IMR-90 (cell line): ENCODE data around the gene PDCD11. TPM values are rescaled to one million over a fixed set of nuclear protein-coding genes. Genes with fewer than 3 reads are reported as not detected.

Experiments
- ATAC-seq: fragments of 200-7000 bp; cut with Tn5 transposase; 2 replicates; pipeline ENCODE4 v1.9.1; 2020; ENCODE audit warnings: low read depth, mild to moderate bottlenecking, moderate library complexity
- BruUV-seq: library from RNA; stranded (reverse); fragments of 400-500 nt; replicated peaks from 2 replicates; lab custom pipeline; 2021; lab: Mats Ljungman, UMichigan
- CTCF ChIA-PET: fragments of 300-600 bp; formaldehyde crosslinking; extraction: SDS; loops from one replicate; lab custom pipeline; 2021; ENCODE audit warnings: antibody characterized with exemption; lab: Yijun Ruan, JAX
- POLR2A ChIA-PET: fragments of 300-600 bp; sonication (Branson Sonifier 250); formaldehyde crosslinking; loops from one replicate; lab custom pipeline; 2022; ENCODE audit warnings: antibody characterized with exemption; ENCODE audit not compliant: unreplicated experiment; lab: Charles Lee
- DNase-seq: peaks from one replicate; pipeline ENCODE4 v3.0.0; 2013
- H2AFZ ChIP-seq: replicated peaks from 2 replicates; pipeline ENCODE3; 2013; ENCODE audit warnings: low read length, mild to moderate bottlenecking; ENCODE audit not compliant: poor library complexity
- H2AK5ac ChIP-seq: 2 replicates; pipeline ENCODE4 v1.6.1; 2013; ENCODE audit warnings: low read depth, low read length, inconsistent platforms
- H2AK9ac ChIP-seq: replicated peaks from 2 replicates; pipeline ENCODE3; 2013; ENCODE audit warnings: mild to moderate bottlenecking, low read depth, low read length, moderate library complexity; ENCODE audit not compliant: poor library complexity
- H2BK120ac ChIP-seq: 2 replicates; pipeline ENCODE4 v1.6.1; 2013; ENCODE audit warnings: low read depth, low read length, inconsistent platforms
- H2BK15ac ChIP-seq: 3 replicates; pipeline ENCODE4 v1.6.1; 2013; ENCODE audit warnings: low read depth, low read length, inconsistent platforms
- H2BK20ac ChIP-seq: 2 replicates; pipeline ENCODE4 v1.6.1; 2013; ENCODE audit warnings: low read depth, mild to moderate bottlenecking, inconsistent platforms, low read length, moderate library complexity
- H2BK5ac ChIP-seq: 2 replicates; pipeline ENCODE4 v1.6.1; 2013; ENCODE audit warnings: mild to moderate bottlenecking, low read depth, low read length, inconsistent platforms; ENCODE audit not compliant: poor library complexity, severe bottlenecking
- H3K14ac ChIP-seq: replicated peaks from 2 replicates; pipeline ENCODE4 v1.6.1; 2013; ENCODE audit warnings: low read depth, low read length, inconsistent platforms
- H3K18ac ChIP-seq: 2 replicates; pipeline ENCODE4 v1.6.1; 2013; ENCODE audit warnings: low read depth, low read length, control low read depth
- H3K23ac ChIP-seq: 2 replicates; pipeline ENCODE4 v1.6.1; 2013; ENCODE audit warnings: low read depth, low read length, inconsistent platforms
- H3K27ac ChIP-seq: 2 replicates; pipeline ENCODE4 v1.5.1; 2013; ENCODE audit warnings: mild to moderate bottlenecking, control low read depth, low read length; ENCODE audit not compliant: insufficient read depth
- H3K27me3 ChIP-seq: 2 replicates; pipeline ENCODE4 v1.6.1; 2013; ENCODE audit warnings: low read length; ENCODE audit not compliant: control insufficient read depth, insufficient read depth
- H3K36me3 ChIP-seq: 2 replicates; pipeline ENCODE4 v1.6.1; 2013; ENCODE audit warnings: low read length, mixed read lengths; ENCODE audit not compliant: control insufficient read depth, insufficient read depth
- H3K4ac ChIP-seq: 2 replicates; pipeline ENCODE4 v1.6.1; 2013; ENCODE audit warnings: low read depth, low read length, inconsistent platforms
- H3K4me1 ChIP-seq: 2 replicates; pipeline ENCODE4 v1.6.1; 2013; ENCODE audit warnings: low read length, mixed read lengths; ENCODE audit not compliant: control insufficient read depth, insufficient read depth
- H3K4me2 ChIP-seq: 2 replicates; pipeline ENCODE4 v1.6.1; 2013; ENCODE audit warnings: low read depth, mild to moderate bottlenecking, control low read depth, low read length, moderate library complexity
- H3K4me3 ChIP-seq: 2 replicates; pipeline ENCODE4 v1.5.1; 2013; ENCODE audit warnings: low read depth, mild to moderate bottlenecking, control low read depth, low read length, moderate library complexity; ENCODE audit not compliant: insufficient read depth
- H3K56ac ChIP-seq: 2 replicates; pipeline ENCODE4 v1.6.1; 2013; ENCODE audit warnings: low read length, inconsistent platforms; ENCODE audit not compliant: insufficient read depth; ENCODE audit errors: extremely low read depth
- H3K79me1 ChIP-seq, 2 experiments: 2 replicates each; pipeline ENCODE4 v1.6.1; 2013; ENCODE audit warnings: low read length in 2 of 2, inconsistent platforms in 1 of 2, low read depth in 1 of 2
- H3K9ac ChIP-seq: 2 replicates; pipeline ENCODE4 v1.6.1; 2013; ENCODE audit warnings: low read depth, low read length, control low read depth
- H3K9me1 ChIP-seq: 2 replicates; pipeline ENCODE4 v1.6.1; 2013; ENCODE audit warnings: low read length, inconsistent platforms; ENCODE audit not compliant: insufficient read depth
- H3K9me3 ChIP-seq: 2 replicates; pipeline ENCODE4 v1.6.1; 2013; ENCODE audit warnings: low read length; ENCODE audit not compliant: control insufficient read depth, insufficient read depth
- H4K20me1 ChIP-seq: 2 replicates; pipeline ENCODE4 v1.6.1; 2013; ENCODE audit warnings: low read length, inconsistent platforms; ENCODE audit not compliant: insufficient read depth
- H4K5ac ChIP-seq: 2 replicates; pipeline ENCODE4 v1.6.1; 2013; ENCODE audit warnings: mild to moderate bottlenecking, low read depth, low read length, control low read depth
- H4K8ac ChIP-seq, 2 experiments: 2 replicates each; pipeline ENCODE4 v1.6.1; 2013; ENCODE audit warnings: low read depth in 2 of 2, low read length in 2 of 2, control low read depth in 1 of 2, inconsistent platforms in 1 of 2
- H4K91ac ChIP-seq: 2 replicates; pipeline ENCODE4 v1.6.1; 2013; ENCODE audit warnings: low read depth, low read length, inconsistent platforms; ENCODE audit not compliant: insufficient read depth
- BHLHE40 ChIP-seq: fragments of 150-350 bp; IDR thresholded peaks from 2 replicates; pipeline ENCODE4 v1.6.1; 2016; ENCODE audit warnings: mild to moderate bottlenecking, low read depth, low read length
- CEBPB ChIP-seq: IDR thresholded peaks from 2 replicates; pipeline ENCODE4 v1.6.1; 2012; ENCODE audit warnings: low read depth, low read length, improper control_type of control experiment
- CHD1 ChIP-seq: IDR thresholded peaks from 2 replicates; pipeline ENCODE4 v1.6.1; 2012; ENCODE audit warnings: low read depth, low read length, improper control_type of control experiment
- FOS ChIP-seq: fragments of 150-350 bp; IDR thresholded peaks from 2 replicates; pipeline ENCODE4 v1.6.1; 2016; ENCODE audit warnings: low read depth, low read length
- MAFK ChIP-seq: IDR thresholded peaks from 2 replicates; pipeline ENCODE4 v1.6.1; 2012; ENCODE audit warnings: low read depth, low read length, improper control_type of control experiment
- MAZ ChIP-seq: IDR thresholded peaks from 2 replicates; pipeline ENCODE4 v1.6.1; 2012; ENCODE audit warnings: low read depth, mild to moderate bottlenecking, low read length, improper control_type of control experiment, moderate library complexity, borderline replicate concordance
- MXI1 ChIP-seq: IDR thresholded peaks from 2 replicates; pipeline ENCODE4 v1.6.1; 2012; ENCODE audit warnings: low read depth, mild to moderate bottlenecking, low read length, moderate library complexity, borderline replicate concordance
- NFE2L2 ChIP-seq: fragments of 150-350 bp; IDR thresholded peaks from 2 replicates; pipeline ENCODE4 v1.6.1; 2016; ENCODE audit warnings: low read depth, mild to moderate bottlenecking, low read length
- POLR2A ChIP-seq: IDR thresholded peaks from 2 replicates; pipeline ENCODE4 v1.6.1; 2012; ENCODE audit warnings: mild to moderate bottlenecking, low read depth, low read length
- SMC3 ChIP-seq: fragments of 150-350 bp; IDR thresholded peaks from 2 replicates; pipeline ENCODE4 v1.6.1; 2016; ENCODE audit warnings: low read depth, mild to moderate bottlenecking, antibody characterized with exemption, low read length, moderate library complexity
- whole genome bisulfite sequencing, 2 experiments: methylation state at CpG; one replicate each; pipeline versions ENCODE4 v1.1.5 to v1.1.7; 2013; ENCODE audit warnings: missing lambda C conversion rate in 2 of 2; ENCODE audit not compliant: insufficient read length in 1 of 2; ENCODE audit errors: extremely low coverage in 2 of 2; 5-methylcytosine and 5-hydroxymethylcytosine counted together
- dilution Hi-C: fragments of 300-500 bp; cut with HindIII; formaldehyde crosslinking; loops from one replicate; pipeline ENCODE4 v1.14.3; 2018; ENCODE audit warnings: low sequenced_read_pairs; ENCODE audit not compliant: unreplicated experiment
- in situ Hi-C: fragments of 300-500 bp; cut with MboI; formaldehyde crosslinking; loops from 3 replicates; pipeline ENCODE4 v1.14.3; 2019; ENCODE audit warnings: low sequenced_read_pairs, inconsistent platforms, mixed read lengths
- intact Hi-C: fragments of 100-400 bp; cut with micrococcal nuclease; formaldehyde crosslinking; loops from 2 replicates; pipeline ENCODE4 v1.10.0; 2022
- polyA plus RNA-seq, 3 experiments: library from polyadenylated mRNA; depleted of rRNA; stranded (reverse); fragments of >200 nt; gene quantifications; 2 replicates each; pipeline ENCODE4 v1.2.3, GENCODE V29; 2012; ENCODE audit warnings: low replicate concordance in 1 of 3
- total RNA-seq: library from RNA; depleted of rRNA; stranded (reverse); fragments of >200 nt; gene quantifications from 2 replicates; pipeline ENCODE4 v1.2.3, GENCODE V29; 2012
- TF ChIP-seq, protein P1 (sequence below): fragments of 150-350 bp; IDR thresholded peaks from 2 replicates; pipeline ENCODE4 v1.6.1; 2016; ENCODE audit warnings: low read depth, mild to moderate bottlenecking, low read length, moderate library complexity, borderline replicate concordance
- TF ChIP-seq, protein P2 (sequence below): fragments of 150-350 bp; IDR thresholded peaks from 2 replicates; pipeline ENCODE4 v1.6.1; 2017; ENCODE audit warnings: mild to moderate bottlenecking, antibody characterized with exemption, low read length, low read depth
- TF ChIP-seq, protein P3 (sequence below): conservative IDR thresholded peaks from 2 replicates; pipeline ENCODE4 v1.5.1; 2012; ENCODE audit warnings: mild to moderate bottlenecking, low read depth, low read length, improper control_type of control experiment

The PDCD11 gene
- total and polyA plus RNA-seq, 2 of the 4 experiments (the other 2 are of a cell fraction): 20.4 to 56.8 TPM

DNA sequence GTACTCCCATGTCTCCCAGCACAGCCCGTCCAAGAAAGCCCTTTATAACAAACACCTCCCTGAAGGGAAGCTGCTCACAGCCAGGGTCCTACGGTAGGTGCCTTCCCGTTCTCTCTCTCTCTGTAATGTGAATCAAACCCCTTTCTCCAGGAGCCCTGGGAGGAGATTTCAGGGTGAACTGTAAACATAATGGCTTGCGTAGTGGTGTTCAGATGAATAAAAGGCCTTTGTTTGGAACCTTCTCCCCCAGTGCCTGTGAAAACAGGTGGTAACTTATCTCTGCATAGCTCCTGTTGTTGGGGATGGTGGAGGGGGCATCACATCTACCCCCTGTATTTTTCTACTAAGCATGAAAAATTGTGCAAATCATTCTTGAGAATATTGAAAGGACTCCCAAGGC is 43.4 kb downstream of the PDCD11 start:
- no peak overlapping the region for H3K9ac ChIP-seq
- H3K18ac ChIP-seq: no peak overlapping the region
- H2BK5ac ChIP-seq: no peak overlapping the region
- dilution Hi-C loops (no loop called here), in situ Hi-C loops (no loop called here), intact Hi-C loops (no loop called here)
- no peaks in the 10 kb centered on the region; the same call in 1 of the 2 replicates for H3K4me1 ChIP-seq
- H3K4me2 ChIP-seq: no peak overlapping the region
- DNase-seq (no peak), ATAC-seq (no peak)
- POLR2A ChIA-PET: no interaction called here
- no peak overlapping the region for H3K27ac ChIP-seq
- H2BK120ac ChIP-seq: no peak overlapping the region
- no peak overlapping the region for H2AK5ac ChIP-seq
- CTCF ChIA-PET: no interaction called here
- no peaks in the 10 kb centered on the region for H3K9me3 ChIP-seq
- H2AFZ ChIP-seq: no peak overlapping the region
- H3K56ac ChIP-seq: no peak overlapping the region
- TF ChIP-seq POLR2A (no peak), CEBPB (no peak), MAZ (no peak), CHD1 (no peak), NFE2L2 (no peak), SMC3 (no peak), FOS (no peak), MAFK (no peak), BHLHE40 (no peak), MXI1 (no peak)
- TF ChIP-seq, protein P1, sequence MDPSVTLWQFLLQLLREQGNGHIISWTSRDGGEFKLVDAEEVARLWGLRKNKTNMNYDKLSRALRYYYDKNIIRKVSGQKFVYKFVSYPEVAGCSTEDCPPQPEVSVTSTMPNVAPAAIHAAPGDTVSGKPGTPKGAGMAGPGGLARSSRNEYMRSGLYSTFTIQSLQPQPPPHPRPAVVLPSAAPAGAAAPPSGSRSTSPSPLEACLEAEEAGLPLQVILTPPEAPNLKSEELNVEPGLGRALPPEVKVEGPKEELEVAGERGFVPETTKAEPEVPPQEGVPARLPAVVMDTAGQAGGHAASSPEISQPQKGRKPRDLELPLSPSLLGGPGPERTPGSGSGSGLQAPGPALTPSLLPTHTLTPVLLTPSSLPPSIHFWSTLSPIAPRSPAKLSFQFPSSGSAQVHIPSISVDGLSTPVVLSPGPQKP: no peak
- TF ChIP-seq, protein P2, sequence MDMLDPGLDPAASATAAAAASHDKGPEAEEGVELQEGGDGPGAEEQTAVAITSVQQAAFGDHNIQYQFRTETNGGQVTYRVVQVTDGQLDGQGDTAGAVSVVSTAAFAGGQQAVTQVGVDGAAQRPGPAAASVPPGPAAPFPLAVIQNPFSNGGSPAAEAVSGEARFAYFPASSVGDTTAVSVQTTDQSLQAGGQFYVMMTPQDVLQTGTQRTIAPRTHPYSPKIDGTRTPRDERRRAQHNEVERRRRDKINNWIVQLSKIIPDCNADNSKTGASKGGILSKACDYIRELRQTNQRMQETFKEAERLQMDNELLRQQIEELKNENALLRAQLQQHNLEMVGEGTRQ: no peak
- TF ChIP-seq, protein P3, sequence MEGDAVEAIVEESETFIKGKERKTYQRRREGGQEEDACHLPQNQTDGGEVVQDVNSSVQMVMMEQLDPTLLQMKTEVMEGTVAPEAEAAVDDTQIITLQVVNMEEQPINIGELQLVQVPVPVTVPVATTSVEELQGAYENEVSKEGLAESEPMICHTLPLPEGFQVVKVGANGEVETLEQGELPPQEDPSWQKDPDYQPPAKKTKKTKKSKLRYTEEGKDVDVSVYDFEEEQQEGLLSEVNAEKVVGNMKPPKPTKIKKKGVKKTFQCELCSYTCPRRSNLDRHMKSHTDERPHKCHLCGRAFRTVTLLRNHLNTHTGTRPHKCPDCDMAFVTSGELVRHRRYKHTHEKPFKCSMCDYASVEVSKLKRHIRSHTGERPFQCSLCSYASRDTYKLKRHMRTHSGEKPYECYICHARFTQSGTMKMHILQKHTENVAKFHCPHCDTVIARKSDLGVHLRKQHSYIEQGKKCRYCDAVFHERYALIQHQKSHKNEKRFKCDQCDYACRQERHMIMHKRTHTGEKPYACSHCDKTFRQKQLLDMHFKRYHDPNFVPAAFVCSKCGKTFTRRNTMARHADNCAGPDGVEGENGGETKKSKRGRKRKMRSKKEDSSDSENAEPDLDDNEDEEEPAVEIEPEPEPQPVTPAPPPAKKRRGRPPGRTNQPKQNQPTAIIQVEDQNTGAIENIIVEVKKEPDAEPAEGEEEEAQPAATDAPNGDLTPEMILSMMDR: no peak
- no peaks in the 10 kb centered on the region for H3K9me1 ChIP-seq
- no peak overlapping the region for H4K8ac ChIP-seq
- H3K23ac ChIP-seq: no peak overlapping the region
- no peak overlapping the region for H2BK15ac ChIP-seq
- no peak overlapping the region for H3K4me3 ChIP-seq
- H3K14ac ChIP-seq: no peak overlapping the region
- no peaks in the 10 kb centered on the region for H3K27me3 ChIP-seq
- H3K4ac ChIP-seq: no peak overlapping the region
- no TSS peak for BruUV-seq
- peaks cover 69% of the 10 kb centered on the region for H3K36me3 ChIP-seq
- H4K20me1 ChIP-seq: no peaks in the 10 kb centered on the region
- no peaks in the 10 kb centered on the region; a peak in 2 of 4 replicates for H3K79me1 ChIP-seq
- no peak overlapping the region for H4K5ac ChIP-seq
- H2BK20ac ChIP-seq: no peak overlapping the region
- H2AK9ac ChIP-seq: no peak overlapping the region
- H4K91ac ChIP-seq: no peak overlapping the region
- no CpG with 5 or more reads among the region's 4 CpGs for WGBS, 2 experiments
